HepG2 (cell line): ENCODE results near the gene G0S2. TPM values are rescaled to one million over a fixed set of nuclear protein-coding genes. Genes with fewer than 3 reads are reported as not detected.

Source experiments
- AGO1 ChIP-seq: fragments of 200-400 bp; formaldehyde crosslinking; IDR thresholded peaks from 2 replicates; pipeline ENCODE4 v1.6.1; 2017; ENCODE audit warnings: mild to moderate bottlenecking, low read depth, low read length, moderate library complexity; ENCODE audit not compliant: poor library complexity, severe bottlenecking
- CC2D1A ChIP-seq: sonication (generic); formaldehyde crosslinking; IDR thresholded peaks from 2 replicates; pipeline ENCODE4 v1.8.1; 2023; ENCODE audit warnings: mild to moderate bottlenecking, missing genetic modification reagents
- FOSL2 ChIP-seq: sonication (generic); formaldehyde crosslinking; IDR thresholded peaks from 2 replicates; pipeline ENCODE4 v1.4.0; 2020; ENCODE audit warnings: missing genetic modification reagents
- HOXA5 ChIP-seq: sonication (generic); formaldehyde crosslinking; IDR thresholded peaks from 2 replicates; pipeline ENCODE4 v1.4.0; 2020; ENCODE audit warnings: missing genetic modification reagents
- IKZF5 ChIP-seq: IDR thresholded peaks from 2 replicates; pipeline ENCODE4 v1.6.1; 2018; ENCODE audit warnings: missing genetic modification reagents, mild to moderate bottlenecking, missing compliant biosample characterization
- KDM5A ChIP-seq: fragments of 200-600 bp; sonication (generic); IDR thresholded peaks from 2 replicates; pipeline ENCODE4 v1.7.0; 2018; ENCODE audit warnings: antibody characterized with exemption, mild to moderate bottlenecking, low read length, borderline replicate concordance
- KDM5B ChIP-seq: sonication (generic); formaldehyde crosslinking; IDR thresholded peaks from 2 replicates; pipeline ENCODE4 v1.4.0; 2020; ENCODE audit warnings: missing genetic modification reagents, mild to moderate bottlenecking, borderline replicate concordance
- NCOA2 ChIP-seq: sonication (generic); formaldehyde crosslinking; IDR thresholded peaks from 2 replicates; pipeline ENCODE4 v1.8.0; 2022; ENCODE audit warnings: inconsistent platforms
- POGK ChIP-seq: sonication (generic); formaldehyde crosslinking; conservative IDR thresholded peaks from 2 replicates; pipeline ENCODE4 v1.8.0; 2022; ENCODE audit warnings: mild to moderate bottlenecking, moderate library complexity, missing genetic modification reagents
- POLR2G ChIP-seq: fragments of 200-400 bp; formaldehyde crosslinking; IDR thresholded peaks from 2 replicates; pipeline ENCODE4 v1.6.1; 2018; ENCODE audit warnings: mild to moderate bottlenecking, low read depth, low read length, moderate library complexity
- PTBP1 ChIP-seq: fragments of 200-400 bp; formaldehyde crosslinking; IDR thresholded peaks from 2 replicates; pipeline ENCODE4 v1.6.1; 2018; ENCODE audit warnings: low read length, low read depth; ENCODE audit not compliant: poor library complexity, severe bottlenecking
- TEAD2 ChIP-seq: sonication (generic); formaldehyde crosslinking; IDR thresholded peaks from 2 replicates; pipeline ENCODE4 v1.9.0; 2021; ENCODE audit warnings: missing genetic modification reagents
- TERF1 ChIP-seq: sonication (generic); formaldehyde crosslinking; IDR thresholded peaks from 2 replicates; pipeline ENCODE4 v1.8.0; 2022; ENCODE audit warnings: mild to moderate bottlenecking, missing genetic modification reagents, moderate library complexity
- U2AF2 ChIP-seq: fragments of 200-400 bp; formaldehyde crosslinking; IDR thresholded peaks from 2 replicates; pipeline ENCODE4 v1.6.1; 2017; ENCODE audit warnings: low read depth, mild to moderate bottlenecking, low read length
- WIZ ChIP-seq: sonication (generic); formaldehyde crosslinking; IDR thresholded peaks from 2 replicates; pipeline ENCODE4 v1.5.1; 2020; ENCODE audit warnings: mild to moderate bottlenecking, missing genetic modification reagents
- ZFP90 ChIP-seq: sonication (generic); formaldehyde crosslinking; IDR thresholded peaks from 2 replicates; pipeline ENCODE4 v1.8.0; 2022; ENCODE audit warnings: missing genetic modification reagents, mild to moderate bottlenecking, inconsistent platforms, borderline replicate concordance
- ZMAT3 ChIP-seq: sonication (generic); formaldehyde crosslinking; conservative IDR thresholded peaks from 2 replicates; pipeline ENCODE4 v1.7.0; 2021; ENCODE audit warnings: missing genetic modification reagents
- ZMYM4 ChIP-seq: sonication (generic); formaldehyde crosslinking; IDR thresholded peaks from 2 replicates; pipeline ENCODE4 v1.8.1; 2023; ENCODE audit warnings: mild to moderate bottlenecking, missing genetic modification reagents
- ZNF367 ChIP-seq: sonication (generic); formaldehyde crosslinking; IDR thresholded peaks from 2 replicates; pipeline ENCODE4 v1.4.0; 2020; ENCODE audit warnings: missing genetic modification reagents, borderline replicate concordance
- ZNF484 ChIP-seq: sonication (generic); formaldehyde crosslinking; IDR thresholded peaks from 2 replicates; pipeline ENCODE4 v1.5.1; 2020; ENCODE audit warnings: mild to moderate bottlenecking, low read depth, missing genetic modification reagents, borderline replicate concordance
- ZNF687 ChIP-seq: sonication (generic); formaldehyde crosslinking; IDR thresholded peaks from 2 replicates; pipeline ENCODE4 v1.5.1; 2020; ENCODE audit warnings: mild to moderate bottlenecking, missing genetic modification reagents, moderate library complexity
- ZNF724P ChIP-seq: sonication (generic); formaldehyde crosslinking; IDR thresholded peaks from 2 replicates; pipeline ENCODE4 v1.8.0; 2022; ENCODE audit warnings: missing genetic modification reagents, borderline replicate concordance
- ZNF792 ChIP-seq: IDR thresholded peaks from 2 replicates; pipeline ENCODE4 v1.6.1; 2016
- polyA plus RNA-seq, 8 experiments: library from polyadenylated mRNA; depleted of rRNA in 3 of 8; stranded (reverse) in 7 of 8; unstranded in 1 of 8; fragments of >200 nt; fragmentation: Illumina TruSeq in 4 of 8; extraction: Trizol in 4 of 8; gene quantifications; 2 replicates each; pipeline versions ENCODE4 v1.2.1 to v1.2.3, GENCODE V29; 2011 to 2016; ENCODE audit warnings: low read depth in 4 of 8, missing spikeins in 1 of 8, mixed read lengths in 1 of 8; ENCODE audit not compliant: insufficient read depth in 1 of 8
- total RNA-seq, 5 experiments: library from RNA; depleted of rRNA; stranded (reverse); fragments of >200 nt; fragmentation: Illumina TruSeq; extraction: Trizol; gene quantifications; 2 replicates each; pipeline ENCODE4 v1.2.3, GENCODE V29; 2016; ENCODE audit warnings: low read depth in 1 of 5

G0S2 gene
- total and polyA plus RNA-seq, 2 of the 13 experiments (the other 11 are each of a cell fraction or from before 2014, with no cell fraction given): not detected

DNA sequence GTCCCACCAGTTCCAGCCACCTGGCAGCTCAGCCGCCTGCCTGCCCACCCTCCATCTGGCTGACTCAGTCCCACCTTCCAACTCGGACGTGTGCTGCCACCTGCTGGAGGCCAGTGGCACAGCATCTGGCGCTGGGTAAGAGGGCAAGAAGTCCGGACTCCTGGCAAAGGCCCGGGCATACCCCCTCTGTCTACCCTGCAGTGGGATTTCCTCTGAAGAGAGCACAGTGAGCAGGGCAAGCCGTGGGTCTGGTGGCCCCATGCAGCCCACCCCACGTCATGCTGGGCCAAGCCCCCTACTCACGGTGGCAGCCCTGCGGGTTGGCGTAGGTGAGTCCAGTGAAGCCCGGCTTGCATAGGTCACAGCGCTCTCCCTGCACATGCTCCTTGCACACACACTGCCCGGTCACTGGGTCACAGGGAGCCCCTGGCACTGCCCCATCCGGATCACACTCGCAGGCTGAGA, 47.4 kb upstream of the G0S2 start (continued):
- TF ChIP-seq ZNF687 (CRISPR knock-in tag): 0 out of 2 replicates have a peak, but pooled peaks have one; percentile 15
- 0 out of 2 replicates have a peak, but pooled peaks have one; percentile 38 for TF ChIP-seq ZNF792
- TF ChIP-seq IKZF5: peak; percentile 48; the same call in 1 of the 2 replicates
- no peak for TF ChIP-seq WIZ
- no peak for TF ChIP-seq TEAD2 (CRISPR knock-in tag)
- TF ChIP-seq HOXA5: no peak
- TF ChIP-seq ZMYM4 (CRISPR knock-in tag): no peak
- no peak for TF ChIP-seq ZNF484
- no peak for TF ChIP-seq AGO1
- no peak for TF ChIP-seq TERF1 (CRISPR knock-in tag)
- TF ChIP-seq KDM5B: no peak
- no peak for TF ChIP-seq U2AF2
- peak; percentile 82 for TF ChIP-seq FOSL2
- no peak for TF ChIP-seq POLR2G
- 0 out of 2 replicates have a peak, but pooled peaks have one; percentile 34 for TF ChIP-seq ZNF724P (CRISPR knock-in tag)
- TF ChIP-seq CC2D1A (CRISPR knock-in tag): 0 out of 2 replicates have a peak, but pooled peaks have one; percentile 21
- TF ChIP-seq ZFP90 (CRISPR knock-in tag): no peak
- no peak for TF ChIP-seq NCOA2 (CRISPR knock-in tag)
- TF ChIP-seq KDM5A: no peak
- TF ChIP-seq POGK (CRISPR knock-in tag): no peak; the same call in 1 of the 2 replicates
- no peak for TF ChIP-seq ZNF367 (CRISPR knock-in tag)
- TF ChIP-seq ZMAT3: no peak
- no peak for TF ChIP-seq PTBP1
